ENCODE data around the gene CNKSR1. TPM values are rescaled to one million over a fixed set of nuclear protein-coding genes. Genes with fewer than 3 reads are reported as not detected.

The CNKSR1 gene
- total and polyA plus RNA-seq, 4 donors = 1.5 to 4.9 (median 2.0) TPM

GRCh38 chr1:26171084-26172072, 5.9 kb upstream of the CNKSR1 start, which contains the start of gene ZNF593OS:
ZNF593OS (minus strand) TSS chr1:26171832; CDS start chr1:26171661, 171 bp downstream.
- no peak within 1 kb of the TSS for H3K4me3 ChIP-seq (ENCODE audit: low read length in 2 of 2)
- no peak within 1 kb of the TSS for H3K27ac ChIP-seq (ENCODE audit: low read depth in 1 of 2, low read length in 2 of 2)
- no peaks in the 10 kb centered on the region for H3K4me1 ChIP-seq (ENCODE audit: control insufficient read depth in 1 of 2, insufficient read depth in 2 of 2, low read length in 2 of 2)
- no peak for DNase-seq
- no peaks in the 10 kb centered on the region for H3K27me3 ChIP-seq (ENCODE audit: control insufficient read depth in 1 of 2, insufficient read depth in 2 of 2, low read length in 1 of 2)
- H3K9me3 ChIP-seq (ENCODE audit: control insufficient read depth, low read length) = no peaks in the 10 kb centered on the region
- intact Hi-C loops (cut with DNase I) = loop anchor here in 1 of 2 donors (2.0 kb wide), 1 partner anchor 59 kb away; no protein-coding TSS in a partner anchor
- no peaks in the 10 kb centered on the region for H3K36me3 ChIP-seq (ENCODE audit: control insufficient read depth in 1 of 2, insufficient read depth in 2 of 2, low read length in 1 of 2)
- ATAC-seq (ENCODE audit: low FRiP score) = no peak
- 94% methylated on average over 34 of the region's 34 CpGs for WGBS, 2 donors

GRCh38 chr1:26175346-26175745, 1.9 kb upstream of the CNKSR1 start:
- intact Hi-C loops (cut with DNase I) = no loop called here
- no peak for ATAC-seq (ENCODE audit: low FRiP score)
- Histone ChIP-seq H3K27ac (ENCODE audit: low read depth in 1 of 2, low read length in 2 of 2) (no peak overlapping the region), H3K9me3 (ENCODE audit: control insufficient read depth, low read length) (no peaks in the 10 kb centered on the region), H3K4me1 (ENCODE audit: control insufficient read depth in 1 of 2, insufficient read depth in 2 of 2, low read length in 2 of 2) (no peaks in the 10 kb centered on the region), H3K36me3 (ENCODE audit: control insufficient read depth in 1 of 2, insufficient read depth in 2 of 2, low read length in 1 of 2) (no peaks in the 10 kb centered on the region), H3K4me3 (ENCODE audit: low read length in 2 of 2) (no peak overlapping the region), H3K27me3 (ENCODE audit: control insufficient read depth in 1 of 2, insufficient read depth in 2 of 2, low read length in 1 of 2) (peaks cover 0 to 1% of the 10 kb centered on the region in 2 donors)
- no peak for DNase-seq
- WGBS, 2 donors = 94 to 95% methylated on average over 3 to 8 of the region's 8 CpGs

- intact Hi-C loops (cut with DNase I) = no loop called here
These were observed 2.8 kb downstream of the CNKSR1 start for GRCh38 chr1:26180010-26180506.

GRCh38 chr1:26181586-26182382, 4.5 kb downstream of the CNKSR1 start:
- H3K9me3 ChIP-seq (ENCODE audit: control insufficient read depth, low read length) = no peaks in the 10 kb centered on the region
- no peaks in the 10 kb centered on the region for H3K36me3 ChIP-seq (ENCODE audit: control insufficient read depth in 1 of 2, insufficient read depth in 2 of 2, low read length in 1 of 2)
- ATAC-seq (ENCODE audit: low FRiP score) = no peak
- no peaks in the 10 kb centered on the region for H3K4me1 ChIP-seq (ENCODE audit: control insufficient read depth in 1 of 2, insufficient read depth in 2 of 2, low read length in 2 of 2)
- H3K27ac ChIP-seq (ENCODE audit: low read depth in 1 of 2, low read length in 2 of 2) = no peak overlapping the region
- 61 to 65% methylated on average over 9 of the region's 9 CpGs for WGBS, 2 donors
- intact Hi-C loops (cut with DNase I) = no loop called here
- peaks cover 0 to 1% of the 10 kb centered on the region in 2 donors for H3K27me3 ChIP-seq (ENCODE audit: control insufficient read depth in 1 of 2, insufficient read depth in 2 of 2, low read length in 1 of 2)
- H3K4me3 ChIP-seq (ENCODE audit: low read length in 2 of 2) = no peak overlapping the region
- no peak for DNase-seq

More at GRCh38 chr1:26180010-26180506, 2.8 kb downstream of the CNKSR1 start:
- 81 to 87% methylated on average over 4 of the region's 4 CpGs for WGBS, 2 donors
- DNase-seq = no peak
- peaks cover 0 to 1% of the 10 kb centered on the region in 2 donors for H3K27me3 ChIP-seq (ENCODE audit: control insufficient read depth in 1 of 2, insufficient read depth in 2 of 2, low read length in 1 of 2)
- H3K4me1 ChIP-seq (ENCODE audit: control insufficient read depth in 1 of 2, insufficient read depth in 2 of 2, low read length in 2 of 2) = no peaks in the 10 kb centered on the region
- no peaks in the 10 kb centered on the region for H3K9me3 ChIP-seq (ENCODE audit: control insufficient read depth, low read length)
- H3K36me3 ChIP-seq (ENCODE audit: control insufficient read depth in 1 of 2, insufficient read depth in 2 of 2, low read length in 1 of 2) = no peaks in the 10 kb centered on the region
- H3K27ac ChIP-seq (ENCODE audit: low read depth in 1 of 2, low read length in 2 of 2) = no peak overlapping the region
- no peak overlapping the region for H3K4me3 ChIP-seq (ENCODE audit: low read length in 2 of 2)
- ATAC-seq (ENCODE audit: low FRiP score) = no peak

GRCh38 chr1:26182383-26182696, 5.0 kb downstream of the CNKSR1 start:
- intact Hi-C loops (cut with DNase I) = no loop called here
- WGBS, 2 donors = 84 to 87% methylated on average over 7 of the region's 7 CpGs
- no peak for ATAC-seq (ENCODE audit: low FRiP score)

GRCh38 chr1:26184086-26184485, 6.8 kb downstream of the CNKSR1 start:
- intact Hi-C loops (cut with DNase I) = no loop called here
- Histone ChIP-seq H3K27ac (ENCODE audit: low read depth in 1 of 2, low read length in 2 of 2) (no peak overlapping the region), H3K9me3 (ENCODE audit: control insufficient read depth, low read length) (no peaks in the 10 kb centered on the region), H3K36me3 (ENCODE audit: control insufficient read depth in 1 of 2, insufficient read depth in 2 of 2, low read length in 1 of 2) (no peaks in the 10 kb centered on the region), H3K4me3 (ENCODE audit: low read length in 2 of 2) (no peak overlapping the region), H3K27me3 (ENCODE audit: control insufficient read depth in 1 of 2, insufficient read depth in 2 of 2, low read length in 1 of 2) (no peaks in the 10 kb centered on the region), H3K4me1 (ENCODE audit: control insufficient read depth in 1 of 2, insufficient read depth in 2 of 2, low read length in 2 of 2) (no peaks in the 10 kb centered on the region)
- DNase-seq = no peak
- 90 to 93% methylated on average over 7 of the region's 7 CpGs for WGBS, 2 donors
- no peak for ATAC-seq (ENCODE audit: low FRiP score)

More at GRCh38 chr1:26182383-26182696, 5.0 kb downstream of the CNKSR1 start:
- Histone ChIP-seq H3K4me1 (ENCODE audit: control insufficient read depth in 1 of 2, insufficient read depth in 2 of 2, low read length in 2 of 2) (no peaks in the 10 kb centered on the region), H3K36me3 (ENCODE audit: control insufficient read depth in 1 of 2, insufficient read depth in 2 of 2, low read length in 1 of 2) (no peaks in the 10 kb centered on the region), H3K9me3 (ENCODE audit: control insufficient read depth, low read length) (no peaks in the 10 kb centered on the region), H3K4me3 (ENCODE audit: low read length in 2 of 2) (no peak overlapping the region), H3K27me3 (ENCODE audit: control insufficient read depth in 1 of 2, insufficient read depth in 2 of 2, low read length in 1 of 2) (no peaks in the 10 kb centered on the region), H3K27ac (ENCODE audit: low read depth in 1 of 2, low read length in 2 of 2) (no peak overlapping the region)
- no peak for DNase-seq

GRCh38 chr1:26184883-26185282, 7.6 kb downstream of the CNKSR1 start:
- H3K27me3 ChIP-seq (ENCODE audit: control insufficient read depth in 1 of 2, insufficient read depth in 2 of 2, low read length in 1 of 2) = no peaks in the 10 kb centered on the region
- no peaks in the 10 kb centered on the region for H3K9me3 ChIP-seq (ENCODE audit: control insufficient read depth, low read length)
- whole genome bisulfite sequencing, 2 donors = 97 to 98% methylated on average over 21 of the region's 21 CpGs
- ATAC-seq (ENCODE audit: low FRiP score) (no peak), DNase-seq (no peak)
- no peak overlapping the region for H3K27ac ChIP-seq (ENCODE audit: low read depth in 1 of 2, low read length in 2 of 2)
- intact Hi-C loops (cut with DNase I) = no loop called here
- H3K4me1 ChIP-seq (ENCODE audit: control insufficient read depth in 1 of 2, insufficient read depth in 2 of 2, low read length in 2 of 2) = no peaks in the 10 kb centered on the region
- no peak overlapping the region for H3K4me3 ChIP-seq (ENCODE audit: low read length in 2 of 2)
- no peaks in the 10 kb centered on the region for H3K36me3 ChIP-seq (ENCODE audit: control insufficient read depth in 1 of 2, insufficient read depth in 2 of 2, low read length in 1 of 2)

GRCh38 chr1:26187882-26188281, 10.6 kb downstream of the CNKSR1 start:
- Histone ChIP-seq H3K36me3 (ENCODE audit: control insufficient read depth in 1 of 2, insufficient read depth in 2 of 2, low read length in 1 of 2) (no peaks in the 10 kb centered on the region), H3K9me3 (ENCODE audit: control insufficient read depth, low read length) (no peaks in the 10 kb centered on the region), H3K27ac (ENCODE audit: low read depth in 1 of 2, low read length in 2 of 2) (no peak overlapping the region), H3K4me1 (ENCODE audit: control insufficient read depth in 1 of 2, insufficient read depth in 2 of 2, low read length in 2 of 2) (no peaks in the 10 kb centered on the region), H3K27me3 (ENCODE audit: control insufficient read depth in 1 of 2, insufficient read depth in 2 of 2, low read length in 1 of 2) (no peaks in the 10 kb centered on the region), H3K4me3 (ENCODE audit: low read length in 2 of 2) (no peak overlapping the region)
- ATAC-seq (ENCODE audit: low FRiP score) (no peak), DNase-seq (no peak)
- intact Hi-C loops (cut with DNase I) = no loop called here
- WGBS, 2 donors = 97% methylated on average over 6 of the region's 6 CpGs

Measured in aorta (tissue), 5 donors.